BE2C (cell line): Measurements from ENCODE around the gene PLEKHG5.

Experiments
- DNase-seq: peaks from one replicate; pipeline ENCODE4 v3.0.0-alpha.2; 2020
- H3K27me3 ChIP-seq: fragments of 250-450 bp; sonication (Bioruptor Pico); 2 replicates; pipeline ENCODE4 v1.5.1; 2020; ENCODE audit warnings: mild to moderate bottlenecking
- H3K36me3 ChIP-seq: fragments of 250-450 bp; sonication (Bioruptor Pico); 2 replicates; pipeline ENCODE4 v1.5.1; 2020; ENCODE audit warnings: mild to moderate bottlenecking
- H3K4me1 ChIP-seq: fragments of 250-450 bp; sonication (Bioruptor Pico); 2 replicates; pipeline ENCODE4 v1.5.1; 2020
- H3K4me3 ChIP-seq: 2 replicates; pipeline ENCODE4 v1.5.1; 2011; ENCODE audit warnings: low read depth, low read length
- H3K9me3 ChIP-seq: fragments of 250-450 bp; sonication (Bioruptor Pico); 2 replicates; pipeline ENCODE4 v1.5.1; 2020
- TF ChIP-seq, protein P1 (sequence below): IDR thresholded peaks from 2 replicates; pipeline ENCODE4 v1.5.1; 2012; ENCODE audit warnings: mild to moderate bottlenecking, low read depth, low read length

Gene PLEKHG5

DNA sequence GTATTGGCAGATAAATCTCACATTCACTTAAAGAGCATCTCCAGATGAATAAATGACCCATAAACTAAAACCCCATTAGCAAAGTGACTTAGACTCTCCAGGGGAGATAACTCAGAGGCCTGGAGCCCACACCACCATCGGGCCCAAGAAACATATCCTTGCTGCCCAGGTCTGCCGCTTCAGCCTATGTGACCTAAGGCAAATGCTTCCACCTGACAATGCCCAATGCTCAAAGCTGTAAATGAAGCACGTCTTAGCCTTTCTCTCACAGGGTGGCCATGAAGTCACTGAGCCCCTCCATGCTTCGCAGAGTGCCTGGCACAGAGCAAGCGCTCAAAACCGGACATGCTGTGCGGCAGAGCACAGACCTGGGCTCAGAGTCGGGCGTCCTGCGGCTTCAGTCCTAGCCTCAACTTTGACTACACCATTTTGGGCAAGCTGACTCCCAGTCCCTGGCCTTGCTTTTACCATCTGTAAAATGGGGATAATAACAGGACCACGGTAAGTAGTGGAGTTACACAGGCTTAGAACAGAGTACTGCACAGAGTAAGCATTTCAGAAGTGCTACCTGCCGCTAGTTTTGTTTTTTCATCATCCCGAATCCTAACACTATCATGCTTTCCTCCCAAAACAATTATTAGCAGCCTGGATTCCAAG, 39.2 kb upstream of the PLEKHG5 start:
- Histone ChIP-seq H3K9me3 (no peaks in the 10 kb centered on the region), H3K4me1 (no peaks in the 10 kb centered on the region), H3K36me3 (peaks cover 22% of the 10 kb centered on the region), H3K4me3 (no peak overlapping the region), H3K27me3 (no peaks in the 10 kb centered on the region)
- DNase-seq = no peak
- TF ChIP-seq, protein P1, sequence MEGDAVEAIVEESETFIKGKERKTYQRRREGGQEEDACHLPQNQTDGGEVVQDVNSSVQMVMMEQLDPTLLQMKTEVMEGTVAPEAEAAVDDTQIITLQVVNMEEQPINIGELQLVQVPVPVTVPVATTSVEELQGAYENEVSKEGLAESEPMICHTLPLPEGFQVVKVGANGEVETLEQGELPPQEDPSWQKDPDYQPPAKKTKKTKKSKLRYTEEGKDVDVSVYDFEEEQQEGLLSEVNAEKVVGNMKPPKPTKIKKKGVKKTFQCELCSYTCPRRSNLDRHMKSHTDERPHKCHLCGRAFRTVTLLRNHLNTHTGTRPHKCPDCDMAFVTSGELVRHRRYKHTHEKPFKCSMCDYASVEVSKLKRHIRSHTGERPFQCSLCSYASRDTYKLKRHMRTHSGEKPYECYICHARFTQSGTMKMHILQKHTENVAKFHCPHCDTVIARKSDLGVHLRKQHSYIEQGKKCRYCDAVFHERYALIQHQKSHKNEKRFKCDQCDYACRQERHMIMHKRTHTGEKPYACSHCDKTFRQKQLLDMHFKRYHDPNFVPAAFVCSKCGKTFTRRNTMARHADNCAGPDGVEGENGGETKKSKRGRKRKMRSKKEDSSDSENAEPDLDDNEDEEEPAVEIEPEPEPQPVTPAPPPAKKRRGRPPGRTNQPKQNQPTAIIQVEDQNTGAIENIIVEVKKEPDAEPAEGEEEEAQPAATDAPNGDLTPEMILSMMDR = no peak

DNA sequence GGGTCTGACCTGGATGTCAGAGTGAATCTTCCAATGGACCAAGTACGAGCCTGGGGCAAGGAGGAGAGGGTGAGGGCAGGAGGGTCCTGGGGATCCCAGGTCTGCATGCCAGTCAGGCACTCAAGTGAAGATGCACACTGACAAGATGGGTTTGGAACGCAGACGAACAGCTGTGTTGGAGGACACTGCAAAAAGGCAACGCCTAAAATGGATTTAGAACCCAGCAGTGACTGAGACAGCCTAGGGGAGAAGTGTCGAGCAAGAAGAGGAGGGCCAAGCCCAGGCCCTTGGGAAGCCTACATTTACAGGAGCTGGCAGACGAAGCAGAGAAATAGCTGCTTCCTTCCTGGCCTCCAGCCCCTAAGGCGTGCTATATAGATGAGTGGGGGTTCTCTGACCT, 37.0 kb upstream of the PLEKHG5 start:
- TF ChIP-seq, protein P1 = no peak
- Histone ChIP-seq H3K27me3 (no peaks in the 10 kb centered on the region), H3K4me3 (no peak overlapping the region), H3K4me1 (no peaks in the 10 kb centered on the region), H3K9me3 (no peaks in the 10 kb centered on the region), H3K36me3 (peaks cover 24% of the 10 kb centered on the region)
- no peak for DNase-seq

DNA sequence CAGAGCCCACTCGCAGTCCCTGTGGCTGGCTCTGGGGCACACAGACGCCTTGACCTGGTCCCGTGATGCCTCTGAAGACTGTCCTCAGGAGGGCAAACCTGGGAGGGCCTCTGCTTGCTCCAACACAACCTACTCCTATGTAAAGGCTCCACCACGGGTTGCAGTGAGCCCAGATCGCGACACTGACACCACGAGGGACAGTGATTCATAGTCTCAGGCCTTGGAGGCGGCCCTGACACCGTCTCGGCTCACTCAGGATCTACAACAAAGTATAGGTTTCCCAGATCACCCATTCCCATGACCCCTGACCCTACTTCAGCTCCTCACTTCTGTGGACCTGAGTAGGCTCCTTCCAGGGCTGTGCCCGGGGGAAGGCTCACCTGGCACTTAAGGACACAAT, 34.8 kb upstream of the PLEKHG5 start:
- DNase-seq = no peak
- TF ChIP-seq, protein P1 = no peak
- no peaks in the 10 kb centered on the region for H3K27me3 ChIP-seq
- peaks cover 8% of the 10 kb centered on the region for H3K36me3 ChIP-seq
- no peaks in the 10 kb centered on the region for H3K4me1 ChIP-seq
- H3K4me3 ChIP-seq = no peak overlapping the region
- H3K9me3 ChIP-seq = no peaks in the 10 kb centered on the region

DNA sequence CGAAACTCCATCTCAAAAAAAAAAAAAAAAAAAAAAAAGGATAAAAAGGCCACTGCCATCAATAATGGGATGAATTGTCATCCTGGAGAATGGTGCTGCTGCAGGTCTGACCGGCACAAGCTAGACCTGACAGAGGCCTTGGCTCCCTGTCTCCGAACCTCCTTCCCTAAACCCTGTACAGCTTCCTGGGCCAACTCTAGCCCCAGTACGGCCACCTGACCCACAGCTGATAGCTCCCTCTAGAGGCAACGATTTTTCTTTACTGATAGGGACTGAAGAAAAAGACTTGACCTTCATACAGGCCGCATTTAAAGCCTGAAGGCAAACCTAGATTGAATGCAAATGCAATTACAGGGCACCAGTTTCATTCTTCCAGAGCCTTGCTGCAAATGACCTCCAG, 32.1 kb upstream of the PLEKHG5 start:
- H3K27me3 ChIP-seq = no peaks in the 10 kb centered on the region
- TF ChIP-seq, protein P1 = peak; percentile 67
- H3K36me3 ChIP-seq = peaks cover 4% of the 10 kb centered on the region; the same call in 1 of the 2 replicates
- no peaks in the 10 kb centered on the region for H3K9me3 ChIP-seq
- DNase-seq = peak; percentile 41
- H3K4me1 ChIP-seq = peaks cover 7% of the 10 kb centered on the region
- no peak overlapping the region for H3K4me3 ChIP-seq

DNA sequence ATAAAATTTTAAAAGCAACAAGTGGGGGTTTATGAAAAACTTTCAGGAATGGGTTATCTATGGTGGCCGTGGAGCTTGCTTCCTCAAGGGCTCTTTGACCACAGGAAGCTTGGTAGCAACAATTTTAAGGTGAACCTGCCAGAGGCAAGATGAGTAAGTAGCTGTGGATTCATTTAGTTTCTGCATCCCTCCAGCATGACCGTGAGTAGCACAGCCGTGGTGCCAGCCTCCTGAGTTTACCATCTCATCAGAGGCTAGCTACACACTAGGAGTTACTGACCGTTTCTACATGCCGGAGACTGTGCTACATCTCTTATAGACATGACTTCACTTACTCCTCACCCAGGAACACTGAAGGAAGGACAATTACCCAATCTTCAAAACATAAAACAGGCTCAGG, 30.1 kb upstream of the PLEKHG5 start:
- Histone ChIP-seq H3K27me3 (no peaks in the 10 kb centered on the region), H3K9me3 (no peaks in the 10 kb centered on the region), H3K4me3 (no peak overlapping the region), H3K36me3 (0 out of 2 replicates have a peak, but pooled peaks cover 2% of the 10 kb centered on the region), H3K4me1 (peaks cover 9% of the 10 kb centered on the region)
- TF ChIP-seq, protein P1 = no peak
- DNase-seq = no peak

DNA sequence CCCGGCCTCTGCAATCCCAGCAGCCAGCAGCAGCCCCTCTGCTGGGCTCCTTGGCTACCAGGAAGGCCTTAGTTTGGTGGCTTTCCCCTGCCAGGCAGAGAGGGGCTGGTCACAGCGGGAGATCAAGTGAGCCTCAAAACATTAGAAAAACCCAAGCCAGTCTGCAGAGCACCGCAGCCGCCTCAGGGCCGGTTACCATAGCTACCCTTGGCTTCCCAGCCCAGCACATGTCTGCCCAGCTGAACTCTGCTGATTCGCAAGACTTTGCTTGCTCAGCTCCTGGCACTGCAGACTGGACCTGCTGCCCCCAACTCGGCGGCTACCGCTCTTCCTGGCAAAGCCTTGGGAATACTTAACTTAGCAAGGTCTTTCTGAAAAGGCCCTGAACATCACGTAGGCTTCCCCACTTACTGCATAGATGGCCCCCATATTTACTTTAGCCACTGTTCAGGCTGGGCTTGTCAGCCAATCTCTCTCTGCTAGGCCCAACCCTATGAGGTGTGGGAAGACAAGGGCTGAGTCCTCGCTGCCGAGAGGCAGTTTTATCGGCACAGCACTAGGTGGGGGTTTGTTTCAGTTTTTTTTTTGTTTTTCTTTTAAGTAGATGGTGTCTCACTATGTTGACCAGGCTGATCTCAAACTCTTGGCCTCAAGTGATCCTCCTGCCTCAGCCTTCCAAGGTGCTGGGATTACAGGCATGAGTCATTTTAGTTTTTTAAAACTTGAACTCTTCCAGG, 28.6 kb upstream of the PLEKHG5 start:
- H3K27me3 ChIP-seq = no peaks in the 10 kb centered on the region
- H3K4me3 ChIP-seq = no peak overlapping the region
- no peaks in the 10 kb centered on the region for H3K36me3 ChIP-seq
- peak; percentile 82 for DNase-seq
- no peaks in the 10 kb centered on the region for H3K9me3 ChIP-seq
- TF ChIP-seq, protein P1 = no peak
- peaks cover 9% of the 10 kb centered on the region for H3K4me1 ChIP-seq
